Endothelial cell of umbilical vein (primary cell): ENCODE data around the gene GPR139. TPM values are rescaled to one million over a fixed set of nuclear protein-coding genes. Genes with fewer than 3 reads are reported as not detected.

Experiments
- BruUV-seq: library from RNA; stranded (reverse); fragments of 400-500 nt; replicated peaks from 2 replicates; lab custom pipeline; 2021; lab: Mats Ljungman, UMichigan
- CTCF ChIA-PET: fragments of 300-600, 350-600 bp; sonication (Branson Sonifier 250); formaldehyde crosslinking; loops from one replicate; lab custom pipeline; 2021; ENCODE audit warnings: antibody characterized with exemption, inconsistent platforms; lab: Charles Lee
- POLR2A ChIA-PET: fragments of 300-600, 350-600 bp; sonication (Branson Sonifier 250); formaldehyde crosslinking; loops from one replicate; lab custom pipeline; 2021; ENCODE audit warnings: antibody characterized with exemption, inconsistent platforms; lab: Charles Lee
- DNase-seq: peaks from one replicate; pipeline ENCODE4 v3.0.0-alpha.2; 2011; ENCODE audit warnings: low read depth, low spot score
- FAIRE-seq: peaks from 2 replicates; lab custom pipeline; 2011; peaks lifted over from hg19 to GRCh38; lab: Jason Lieb, UNC
- H2AFZ ChIP-seq: 2 replicates; pipeline ENCODE4 v1.6.0; 2012; ENCODE audit warnings: low read depth, low read length, control low read depth, inconsistent platforms
- H3K27ac ChIP-seq: 2 replicates; pipeline ENCODE4 v1.5.1; 2011; ENCODE audit warnings: low read depth, mild to moderate bottlenecking, control low read depth, low read length, moderate library complexity; ENCODE audit not compliant: insufficient read depth
- H3K27me3 ChIP-seq, 2 experiments: 2 replicates each; pipeline versions ENCODE4 v1.6.0 to v1.6.1; 2011; ENCODE audit warnings: low read length in 2 of 2, mixed read lengths in 1 of 2; ENCODE audit not compliant: control insufficient read depth in 2 of 2, insufficient read depth in 2 of 2
- H3K36me3 ChIP-seq, 2 experiments: 2 replicates in 1 of 2; 3 replicates in 1 of 2; pipeline ENCODE4 v1.5.1; 2011; ENCODE audit warnings: low read length in 2 of 2, mild to moderate bottlenecking in 1 of 2, moderate library complexity in 1 of 2; ENCODE audit not compliant: control insufficient read depth in 2 of 2, insufficient read depth in 2 of 2; ENCODE audit errors: extremely low read depth in 1 of 2
- H3K4me1 ChIP-seq: 3 replicates; pipeline ENCODE4 v1.5.1; 2011; ENCODE audit warnings: mild to moderate bottlenecking, low read length; ENCODE audit not compliant: control insufficient read depth, insufficient read depth; ENCODE audit errors: extremely low read depth
- H3K4me2 ChIP-seq: 2 replicates; pipeline ENCODE4 v1.6.1; 2011; ENCODE audit warnings: low read length, control low read depth, mixed read lengths; ENCODE audit not compliant: insufficient read depth
- H3K4me3 ChIP-seq, 3 experiments: fragments of 200-600 bp in 1 of 3; sonication (generic), shearing (Covaris generic) in 1 of 3; replicated peaks in 1 of 3; 2 replicates each; pipeline ENCODE4 v1.5.1; 2011 to 2016; ENCODE audit warnings: control low read depth in 3 of 3, low read length in 3 of 3, mild to moderate bottlenecking in 2 of 3, inconsistent platforms in 1 of 3, low read depth in 1 of 3, moderate library complexity in 1 of 3; ENCODE audit not compliant: insufficient read depth in 1 of 3
- H3K79me2 ChIP-seq: 2 replicates; pipeline ENCODE4 v1.6.0; 2012; ENCODE audit warnings: low read length, inconsistent platforms; ENCODE audit not compliant: control insufficient read depth, insufficient read depth
- H3K9ac ChIP-seq: replicated peaks from 2 replicates; pipeline ENCODE3; 2011; ENCODE audit warnings: low read length, control low read depth; ENCODE audit not compliant: insufficient read depth; ENCODE audit errors: extremely low read depth
- H3K9me1 ChIP-seq: replicated peaks from 3 replicates; pipeline ENCODE4 v1.6.0; 2011; ENCODE audit warnings: mild to moderate bottlenecking, low read length; ENCODE audit not compliant: control insufficient read depth, insufficient read depth; ENCODE audit errors: extremely low read depth
- H3K9me3 ChIP-seq: replicated peaks from 2 replicates; pipeline ENCODE4 v1.5.1; 2012; ENCODE audit warnings: low read length, inconsistent platforms; ENCODE audit not compliant: control insufficient read depth, insufficient read depth
- H4K20me1 ChIP-seq: replicated peaks from 2 replicates; pipeline ENCODE3; 2011; ENCODE audit warnings: mild to moderate bottlenecking, low read length; ENCODE audit not compliant: control insufficient read depth, insufficient read depth; ENCODE audit errors: extremely low read depth
- EZH2 ChIP-seq: IDR thresholded peaks from 2 replicates; pipeline ENCODE4 v1.6.1; 2012; ENCODE audit warnings: borderline replicate concordance, low read depth, mild to moderate bottlenecking, moderate library complexity, low read length, inconsistent platforms; ENCODE audit not compliant: severe bottlenecking
- FOS ChIP-seq: IDR thresholded peaks from 2 replicates; pipeline ENCODE4 v1.6.1; 2011; ENCODE audit warnings: mild to moderate bottlenecking, low read length, moderate library complexity, borderline replicate concordance; ENCODE audit not compliant: insufficient read depth
- GATA2 ChIP-seq: IDR thresholded peaks from 2 replicates; pipeline ENCODE4 v1.7.0; 2011; ENCODE audit warnings: low read depth, mild to moderate bottlenecking, moderate library complexity, mixed read lengths, low read length; ENCODE audit not compliant: insufficient read length, insufficient read depth
- JUN ChIP-seq: IDR thresholded peaks from 2 replicates; pipeline ENCODE4 v1.6.1; 2011; ENCODE audit warnings: borderline replicate concordance, low read depth; ENCODE audit not compliant: insufficient read length, insufficient read depth
- MYC ChIP-seq: IDR thresholded peaks from one replicate; pipeline ENCODE4 v1.6.1; 2011; ENCODE audit warnings: mild to moderate bottlenecking, low read depth, low read length
- POLR2A ChIP-seq: IDR thresholded peaks from 2 replicates; pipeline ENCODE4 v1.6.1; 2012; ENCODE audit warnings: low read depth, mild to moderate bottlenecking, control low read depth, low read length
- POLR2AphosphoS5 ChIP-seq: IDR thresholded peaks from 2 replicates; pipeline ENCODE4 v1.6.1; 2012; ENCODE audit warnings: low read depth, mild to moderate bottlenecking, control low read depth, low read length, moderate library complexity; ENCODE audit not compliant: insufficient read depth
- dilution Hi-C: fragments of 300-500 bp; cut with MboI; formaldehyde crosslinking; loops from one replicate; pipeline ENCODE4 v1.15.0; 2019; ENCODE audit warnings: low sequenced_read_pairs; ENCODE audit not compliant: extremely low pct_ligation_motif_present
- intact Hi-C: fragments of 100-400 bp; cut with micrococcal nuclease; formaldehyde crosslinking; loops from one replicate; pipeline ENCODE4 v1.10.0; 2022
- polyA plus RNA-seq, 4 experiments: library from polyadenylated mRNA; depleted of rRNA in 3 of 4; stranded (reverse) in 3 of 4; unstranded in 1 of 4; fragments of >200 nt; gene quantifications; 2 replicates each; pipeline versions ENCODE4 v1.2.1 to v1.2.3, GENCODE V29; 2011 to 2012; ENCODE audit warnings: missing spikeins in 1 of 4
- total RNA-seq: library from RNA; stranded (reverse); gene quantifications from 2 replicates; pipeline ENCODE4 v1.2.3, GENCODE V29; 2021
- TF ChIP-seq, protein P1 (sequence below): IDR thresholded peaks from 2 replicates; pipeline ENCODE4 v1.6.1; 2011; ENCODE audit not compliant: insufficient read depth, insufficient read length
- TF ChIP-seq, protein P2 (sequence below), 2 donors: IDR thresholded peaks; 1 replicate in 1 of 2; 2 replicates in 1 of 2; pipeline ENCODE4 v1.5.1; 2011; ENCODE audit warnings: low read length in 2 of 2, mild to moderate bottlenecking in 2 of 2, moderate library complexity in 2 of 2, control low read depth in 1 of 2, inconsistent platforms in 1 of 2, low read depth in 1 of 2; ENCODE audit not compliant: insufficient read depth in 1 of 2; ENCODE audit errors: extremely low read depth in 1 of 2

GPR139 gene
- total and polyA plus RNA-seq, 2 donors (not counting 3 experiments of a cell fraction or from before 2014, with no cell fraction given), result not detected

DNA sequence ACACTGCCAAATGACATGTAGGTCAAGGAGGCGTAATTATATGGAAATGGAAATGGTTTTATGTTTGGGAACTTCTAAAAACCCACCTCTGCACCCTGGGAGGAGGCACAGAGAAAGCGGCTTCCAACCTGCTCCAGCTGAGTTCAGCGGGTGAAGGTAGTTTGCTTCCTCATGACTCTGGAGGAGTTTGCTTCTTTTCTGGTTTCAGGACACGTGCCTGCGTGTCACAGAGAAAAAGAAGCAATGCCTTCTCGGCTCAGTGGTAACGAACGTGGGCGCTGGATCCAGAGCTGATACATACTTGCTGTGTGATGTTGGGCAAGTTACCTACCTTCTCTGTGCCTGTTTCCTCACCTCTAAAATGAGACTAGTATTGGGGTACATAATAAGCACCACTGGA lies 22.1 kb downstream of the GPR139 start:
- H4K20me1 ChIP-seq, result no peaks in the 10 kb centered on the region
- DNase-seq (no peak), FAIRE-seq (no peak)
- dilution Hi-C loops (no loop called here), intact Hi-C loops (no loop called here)
- no peak overlapping the region for H3K9ac ChIP-seq
- BruUV-seq, result no TSS peak
- no peaks in the 10 kb centered on the region for H3K9me1 ChIP-seq
- no peak overlapping the region for H2AFZ ChIP-seq
- H3K36me3 ChIP-seq, result no peaks in the 10 kb centered on the region
- ChIA-PET CTCF (no interaction called here), POLR2A (no interaction called here)
- H3K4me1 ChIP-seq, result no peaks in the 10 kb centered on the region
- no peaks in the 10 kb centered on the region for H3K27me3 ChIP-seq
- H3K27ac ChIP-seq, result no peak overlapping the region
- no peaks in the 10 kb centered on the region for H3K9me3 ChIP-seq
- H3K4me2 ChIP-seq, result no peak overlapping the region
- TF ChIP-seq POLR2A (no peak), POLR2AphosphoS5 (no peak), MYC (no peak), FOS (no peak), GATA2 (no peak), EZH2 (no peak), JUN (no peak)
- TF ChIP-seq, protein P1, sequence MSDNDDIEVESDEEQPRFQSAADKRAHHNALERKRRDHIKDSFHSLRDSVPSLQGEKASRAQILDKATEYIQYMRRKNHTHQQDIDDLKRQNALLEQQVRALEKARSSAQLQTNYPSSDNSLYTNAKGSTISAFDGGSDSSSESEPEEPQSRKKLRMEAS, result no peak
- TF ChIP-seq, protein P2, sequence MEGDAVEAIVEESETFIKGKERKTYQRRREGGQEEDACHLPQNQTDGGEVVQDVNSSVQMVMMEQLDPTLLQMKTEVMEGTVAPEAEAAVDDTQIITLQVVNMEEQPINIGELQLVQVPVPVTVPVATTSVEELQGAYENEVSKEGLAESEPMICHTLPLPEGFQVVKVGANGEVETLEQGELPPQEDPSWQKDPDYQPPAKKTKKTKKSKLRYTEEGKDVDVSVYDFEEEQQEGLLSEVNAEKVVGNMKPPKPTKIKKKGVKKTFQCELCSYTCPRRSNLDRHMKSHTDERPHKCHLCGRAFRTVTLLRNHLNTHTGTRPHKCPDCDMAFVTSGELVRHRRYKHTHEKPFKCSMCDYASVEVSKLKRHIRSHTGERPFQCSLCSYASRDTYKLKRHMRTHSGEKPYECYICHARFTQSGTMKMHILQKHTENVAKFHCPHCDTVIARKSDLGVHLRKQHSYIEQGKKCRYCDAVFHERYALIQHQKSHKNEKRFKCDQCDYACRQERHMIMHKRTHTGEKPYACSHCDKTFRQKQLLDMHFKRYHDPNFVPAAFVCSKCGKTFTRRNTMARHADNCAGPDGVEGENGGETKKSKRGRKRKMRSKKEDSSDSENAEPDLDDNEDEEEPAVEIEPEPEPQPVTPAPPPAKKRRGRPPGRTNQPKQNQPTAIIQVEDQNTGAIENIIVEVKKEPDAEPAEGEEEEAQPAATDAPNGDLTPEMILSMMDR (IDR thresholded peaks at IDR 0.05; ENCODE audit: extremely low read depth in 1 of 2, insufficient read depth in 1 of 2, low read depth in 1 of 2, low read length in 2 of 2), result no peak
- no peak overlapping the region for H3K4me3 ChIP-seq
- no peaks in the 10 kb centered on the region for H3K79me2 ChIP-seq
